ENCODE data around the gene ZNF33A. TPM values are rescaled to one million over a fixed set of nuclear protein-coding genes. Genes with fewer than 3 reads are reported as not detected.

Gene ZNF33A
- total and polyA plus RNA-seq, 2 experiments from 2014 or later: 20.3 to 32.6 TPM

DNA sequence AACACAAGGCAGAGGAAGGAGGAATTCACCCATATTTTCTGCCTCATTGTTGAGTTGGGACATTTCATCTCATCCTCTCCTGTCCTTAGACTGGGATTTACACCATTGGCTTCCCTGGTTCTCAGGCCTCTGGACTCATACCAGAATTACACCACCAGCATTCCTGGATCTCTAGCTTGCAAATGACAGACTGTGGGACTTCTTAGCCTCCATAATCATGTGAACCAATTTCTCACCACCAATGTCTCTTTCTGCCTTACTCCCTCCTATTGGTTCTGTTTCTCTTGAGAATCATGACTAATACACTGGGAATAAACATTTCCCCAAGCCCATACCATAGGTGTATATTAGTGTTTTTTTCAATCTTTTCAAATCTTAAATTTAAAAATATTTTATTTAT lies 2.9 kb upstream of the ZNF33A start (continued):
- TF ChIP-seq, protein P1, sequence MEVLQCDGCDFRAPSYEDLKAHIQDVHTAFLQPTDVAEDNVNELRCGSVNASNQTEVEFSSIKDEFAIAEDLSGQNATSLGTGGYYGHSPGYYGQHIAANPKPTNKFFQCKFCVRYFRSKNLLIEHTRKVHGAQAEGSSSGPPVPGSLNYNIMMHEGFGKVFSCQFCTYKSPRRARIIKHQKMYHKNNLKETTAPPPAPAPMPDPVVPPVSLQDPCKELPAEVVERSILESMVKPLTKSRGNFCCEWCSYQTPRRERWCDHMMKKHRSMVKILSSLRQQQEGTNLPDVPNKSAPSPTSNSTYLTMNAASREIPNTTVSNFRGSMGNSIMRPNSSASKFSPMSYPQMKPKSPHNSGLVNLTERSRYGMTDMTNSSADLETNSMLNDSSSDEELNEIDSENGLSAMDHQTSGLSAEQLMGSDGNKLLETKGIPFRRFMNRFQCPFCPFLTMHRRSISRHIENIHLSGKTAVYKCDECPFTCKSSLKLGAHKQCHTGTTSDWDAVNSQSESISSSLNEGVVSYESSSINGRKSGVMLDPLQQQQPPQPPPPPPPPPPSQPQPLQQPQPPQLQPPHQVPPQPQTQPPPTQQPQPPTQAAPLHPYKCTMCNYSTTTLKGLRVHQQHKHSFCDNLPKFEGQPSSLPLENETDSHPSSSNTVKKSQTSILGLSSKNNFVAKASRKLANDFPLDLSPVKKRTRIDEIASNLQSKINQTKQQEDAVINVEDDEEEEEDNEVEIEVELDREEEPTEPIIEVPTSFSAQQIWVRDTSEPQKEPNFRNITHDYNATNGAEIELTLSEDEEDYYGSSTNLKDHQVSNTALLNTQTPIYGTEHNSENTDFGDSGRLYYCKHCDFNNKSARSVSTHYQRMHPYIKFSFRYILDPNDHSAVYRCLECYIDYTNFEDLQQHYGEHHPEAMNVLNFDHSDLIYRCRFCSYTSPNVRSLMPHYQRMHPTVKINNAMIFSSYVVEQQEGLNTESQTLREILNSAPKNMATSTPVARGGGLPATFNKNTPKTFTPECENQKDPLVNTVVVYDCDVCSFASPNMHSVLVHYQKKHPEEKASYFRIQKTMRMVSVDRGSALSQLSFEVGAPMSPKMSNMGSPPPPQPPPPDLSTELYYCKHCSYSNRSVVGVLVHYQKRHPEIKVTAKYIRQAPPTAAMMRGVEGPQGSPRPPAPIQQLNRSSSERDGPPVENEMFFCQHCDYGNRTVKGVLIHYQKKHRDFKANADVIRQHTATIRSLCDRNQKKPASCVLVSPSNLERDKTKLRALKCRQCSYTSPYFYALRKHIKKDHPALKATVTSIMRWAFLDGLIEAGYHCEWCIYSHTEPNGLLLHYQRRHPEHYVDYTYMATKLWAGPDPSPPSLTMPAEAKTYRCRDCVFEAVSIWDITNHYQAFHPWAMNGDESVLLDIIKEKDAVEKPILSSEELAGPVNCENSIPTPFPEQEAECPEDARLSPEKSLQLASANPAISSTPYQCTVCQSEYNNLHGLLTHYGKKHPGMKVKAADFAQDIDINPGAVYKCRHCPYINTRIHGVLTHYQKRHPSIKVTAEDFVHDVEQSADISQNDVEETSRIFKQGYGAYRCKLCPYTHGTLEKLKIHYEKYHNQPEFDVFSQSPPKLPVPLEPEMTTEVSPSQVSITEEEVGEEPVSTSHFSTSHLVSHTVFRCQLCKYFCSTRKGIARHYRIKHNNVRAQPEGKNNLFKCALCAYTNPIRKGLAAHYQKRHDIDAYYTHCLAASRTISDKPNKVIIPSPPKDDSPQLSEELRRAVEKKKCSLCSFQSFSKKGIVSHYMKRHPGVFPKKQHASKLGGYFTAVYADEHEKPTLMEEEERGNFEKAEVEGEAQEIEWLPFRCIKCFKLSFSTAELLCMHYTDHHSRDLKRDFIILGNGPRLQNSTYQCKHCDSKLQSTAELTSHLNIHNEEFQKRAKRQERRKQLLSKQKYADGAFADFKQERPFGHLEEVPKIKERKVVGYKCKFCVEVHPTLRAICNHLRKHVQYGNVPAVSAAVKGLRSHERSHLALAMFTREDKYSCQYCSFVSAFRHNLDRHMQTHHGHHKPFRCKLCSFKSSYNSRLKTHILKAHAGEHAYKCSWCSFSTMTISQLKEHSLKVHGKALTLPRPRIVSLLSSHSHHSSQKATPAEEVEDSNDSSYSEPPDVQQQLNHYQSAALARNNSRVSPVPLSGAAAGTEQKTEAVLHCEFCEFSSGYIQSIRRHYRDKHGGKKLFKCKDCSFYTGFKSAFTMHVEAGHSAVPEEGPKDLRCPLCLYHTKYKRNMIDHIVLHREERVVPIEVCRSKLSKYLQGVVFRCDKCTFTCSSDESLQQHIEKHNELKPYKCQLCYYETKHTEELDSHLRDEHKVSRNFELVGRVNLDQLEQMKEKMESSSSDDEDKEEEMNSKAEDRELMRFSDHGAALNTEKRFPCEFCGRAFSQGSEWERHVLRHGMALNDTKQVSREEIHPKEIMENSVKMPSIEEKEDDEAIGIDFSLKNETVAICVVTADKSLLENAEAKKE (CRISPR knock-in tag; IDR thresholded peaks at IDR 0.05): no peak
- TF ChIP-seq NANOG (IDR thresholded peaks at IDR 0.05; ENCODE audit: borderline replicate concordance) (no peak), JUNB (IDR thresholded peaks at IDR 0.05; ENCODE audit: unreplicated experiment) (no peak), STAT1 (IDR thresholded peaks at IDR 0.05; ENCODE audit: unreplicated experiment) (no peak)
- TF ChIP-seq, protein P2, sequence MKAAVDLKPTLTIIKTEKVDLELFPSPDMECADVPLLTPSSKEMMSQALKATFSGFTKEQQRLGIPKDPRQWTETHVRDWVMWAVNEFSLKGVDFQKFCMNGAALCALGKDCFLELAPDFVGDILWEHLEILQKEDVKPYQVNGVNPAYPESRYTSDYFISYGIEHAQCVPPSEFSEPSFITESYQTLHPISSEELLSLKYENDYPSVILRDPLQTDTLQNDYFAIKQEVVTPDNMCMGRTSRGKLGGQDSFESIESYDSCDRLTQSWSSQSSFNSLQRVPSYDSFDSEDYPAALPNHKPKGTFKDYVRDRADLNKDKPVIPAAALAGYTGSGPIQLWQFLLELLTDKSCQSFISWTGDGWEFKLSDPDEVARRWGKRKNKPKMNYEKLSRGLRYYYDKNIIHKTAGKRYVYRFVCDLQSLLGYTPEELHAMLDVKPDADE (IDR thresholded peaks at IDR 0.05): no peak

DNA sequence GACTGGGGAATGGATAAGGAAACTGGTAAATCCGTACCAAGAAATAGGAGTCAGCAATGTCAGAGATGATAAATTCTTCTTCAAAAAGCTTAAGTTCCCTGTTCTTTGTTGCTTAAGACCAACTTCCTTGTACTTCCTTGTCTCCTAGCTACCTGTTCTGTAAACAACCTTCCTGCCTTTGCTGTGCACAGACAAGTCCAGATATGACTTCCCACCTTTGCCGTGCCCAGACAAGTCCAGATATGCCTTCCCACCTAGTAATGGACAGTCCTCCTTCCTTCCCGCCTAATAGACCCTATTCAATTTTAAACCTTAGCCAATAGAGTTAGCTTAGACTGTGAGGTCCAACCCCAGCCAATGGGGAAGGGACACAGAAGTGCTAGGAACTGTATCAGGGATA lies 2.5 kb upstream of the ZNF33A start:
- H3K4me1 Mint-ChIP-seq: peaks cover 8% of the 10 kb centered on the region; the same call in 2 of the 3 replicates
- TF ChIP-seq ZNF331 (CRISPR knock-in tag; IDR thresholded peaks at IDR 0.05; ENCODE audit: low read depth) (no peak), POLR2AphosphoS5 (IDR thresholded peaks at IDR 0.05; ENCODE audit: low read depth) (no peak), JUNB (IDR thresholded peaks at IDR 0.05; ENCODE audit: unreplicated experiment) (no peak), STAT1 (IDR thresholded peaks at IDR 0.05; ENCODE audit: unreplicated experiment) (no peak), CREB1 (CRISPR knock-in tag; IDR thresholded peaks at IDR 0.05; ENCODE audit: low read depth) (no peak), NANOG (IDR thresholded peaks at IDR 0.05; ENCODE audit: borderline replicate concordance) (no peak), REST (IDR thresholded peaks at IDR 0.05; ENCODE audit: unreplicated experiment) (no peak), EZH2phosphoT487 (IDR thresholded peaks at IDR 0.05; ENCODE audit: unreplicated experiment) (no peak)

More for the DNA sequence above, 2.5 kb upstream of the ZNF33A start:
- Histone ChIP-seq H4K20me1 (replicated peaks; ENCODE audit: insufficient read depth) (no peaks in the 10 kb centered on the region), H3K79me2 (replicated peaks; ENCODE audit: insufficient read depth) (peaks cover 15% of the 10 kb centered on the region), H3F3A (replicated peaks; ENCODE audit: low read depth) (no peaks in the 10 kb centered on the region; the same call in 1 of the 2 replicates), H3K4me3 (no peak overlapping the region), H3K27ac (ENCODE audit: low read depth) (no peak overlapping the region), H3K4me2 (no peak overlapping the region), H2AFZ (no peak overlapping the region), H3K27me3 (ENCODE audit: insufficient read depth) (no peaks in the 10 kb centered on the region), H3K9me2 (ENCODE audit: insufficient read depth) (no peaks in the 10 kb centered on the region), H3K36me3 (ENCODE audit: insufficient read depth) (no peaks in the 10 kb centered on the region), H3K4me1 (ENCODE audit: insufficient read depth) (peaks cover 7% of the 10 kb centered on the region; the same call in 1 of the 2 replicates)
- peaks cover 2% of the 10 kb centered on the region for H3K27me3 Mint-ChIP-seq (ENCODE audit: insufficient read depth, low read depth, poor library complexity)
- H3K36me3 Mint-ChIP-seq (ENCODE audit: low read depth): peaks cover 10% of the 10 kb centered on the region
- ATAC-seq (no peak), DNase-seq (ENCODE audit: low spot score) (no peak)
- no peak overlapping the region for H3K4me3 Mint-ChIP-seq
- peaks cover 49% of the 10 kb centered on the region for H3K9me3 Mint-ChIP-seq
- no peak overlapping the region for H3K27ac Mint-ChIP-seq
